Activated T-helper 2 cell treated with anti-CD3 and anti-CD28 coated beads, Interferon-gamma antibody, Interleukin-2, Interleukin-4, amounts not matched to agents 10 μg/mL and 5 μg/mL and 100 μg/mL, durations not matched to agents 14 hours and 24 hours and 36 hours (primary cell): ENCODE measurements around the gene SHC1. TPM values are rescaled to one million over a fixed set of nuclear protein-coding genes. Genes with fewer than 3 reads are reported as not detected.
A peak's percentile ranks its signal among the peaks of the same experiment; 100 is the strongest.

Source experiments
- DNase-seq: peaks from one replicate; pipeline ENCODE4 v3.0.0; 2021; ENCODE audit warnings: low spot score
- H3K27ac Mint-ChIP-seq: one replicate; pipeline ENCODE4 v1.8.0; 2021; ENCODE audit warnings: mixed read lengths
- H3K27me3 Mint-ChIP-seq: one replicate; pipeline ENCODE4 v1.8.0; 2021; ENCODE audit warnings: low read depth, mixed read lengths
- H3K36me3 Mint-ChIP-seq: one replicate; pipeline ENCODE4 v1.8.0; 2021; ENCODE audit warnings: low read depth, mixed read lengths
- H3K4me1 Mint-ChIP-seq: one replicate; pipeline ENCODE4 v1.8.0; 2021; ENCODE audit warnings: low read depth, mixed read lengths
- H3K4me3 Mint-ChIP-seq: one replicate; pipeline ENCODE4 v1.8.0; 2021; ENCODE audit warnings: low read depth, mild to moderate bottlenecking, moderate library complexity, mixed read lengths
- H3K9me3 Mint-ChIP-seq: one replicate; pipeline ENCODE4 v1.8.0; 2021; ENCODE audit warnings: mixed read lengths
- intact Hi-C: fragments of 100-400 bp; cut with micrococcal nuclease; formaldehyde crosslinking; loops from one replicate; pipeline ENCODE4 v1.15.1; 2023
- total RNA-seq: library from RNA; stranded (reverse); gene quantifications from 2 replicates; pipeline ENCODE4 v1.2.3, GENCODE V29; 2022

SHC1 gene
- 55.4 and 56.1 TPM in 2 replicates for total RNA-seq

- H3K27ac Mint-ChIP-seq = peak within 1 kb of the TSS; percentile 85
- DNase-seq = peak; percentile 39
- H3K36me3 Mint-ChIP-seq = peaks cover 43% of the 10 kb centered on the region
- no peaks in the 10 kb centered on the region for H3K27me3 Mint-ChIP-seq
- intact Hi-C loops = no loop called here
- no peaks in the 10 kb centered on the region for H3K9me3 Mint-ChIP-seq
- peaks cover 29% of the 10 kb centered on the region for H3K4me1 Mint-ChIP-seq
- peak within 1 kb of the TSS; percentile 64 for H3K4me3 Mint-ChIP-seq
Observed at GRCh38 chr1:154970631-154971340, at the start of gene SHC1. SHC1 (minus strand) TSS chr1:154970747; CDS start chr1:154970526, 221 bp downstream.

DNA sequence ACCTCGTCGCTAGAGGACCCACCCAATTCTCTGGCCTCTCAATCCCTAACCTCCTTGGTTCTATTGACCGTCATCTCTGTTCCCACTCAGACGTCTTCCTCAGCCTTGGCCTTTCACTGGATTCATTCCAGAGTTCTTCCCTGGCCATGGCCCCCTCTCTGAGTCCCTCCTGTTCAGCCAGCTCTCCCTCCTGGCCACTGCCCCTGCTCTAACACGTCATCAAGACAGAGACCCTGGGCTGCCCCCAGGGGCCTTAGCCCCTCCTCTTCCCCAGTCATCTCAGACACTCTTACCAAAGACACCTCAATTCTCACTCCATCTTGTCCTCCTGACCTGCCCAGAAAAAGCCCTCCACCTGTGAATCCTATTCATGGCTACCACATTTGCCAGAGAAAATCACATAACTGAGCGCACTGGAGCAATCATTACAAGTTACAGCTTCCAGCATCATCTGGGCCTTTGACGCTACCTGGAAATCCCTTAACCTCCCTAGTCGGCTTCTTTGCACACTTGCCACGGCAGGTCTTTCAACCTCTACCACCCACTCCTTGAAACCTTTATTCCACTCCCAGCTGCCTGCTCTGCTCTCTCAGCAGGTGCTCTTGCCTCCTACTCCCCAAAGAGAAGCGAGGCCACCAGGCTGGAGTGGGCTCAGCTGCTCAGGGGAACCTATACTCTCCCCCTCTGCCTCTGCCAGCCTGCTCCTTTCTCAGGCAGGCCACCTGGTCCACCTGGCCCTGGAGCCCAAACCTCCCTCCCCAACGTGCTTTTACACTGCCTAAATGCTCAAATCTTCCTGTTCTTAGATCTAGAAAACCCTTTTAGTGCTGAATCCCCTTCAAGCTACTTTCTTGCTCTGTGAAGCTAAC lies 49.1 kb upstream of the SHC1 start:
- H3K9me3 Mint-ChIP-seq = no peaks in the 10 kb centered on the region
- DNase-seq = no peak
- H3K4me3 Mint-ChIP-seq = no peak overlapping the region
- peak overlapping the region; percentile 36 for H3K27ac Mint-ChIP-seq
- intact Hi-C loops = no loop called here
- H3K27me3 Mint-ChIP-seq = no peaks in the 10 kb centered on the region
- H3K4me1 Mint-ChIP-seq = peaks cover 32% of the 10 kb centered on the region
- peaks cover 49% of the 10 kb centered on the region for H3K36me3 Mint-ChIP-seq

DNA sequence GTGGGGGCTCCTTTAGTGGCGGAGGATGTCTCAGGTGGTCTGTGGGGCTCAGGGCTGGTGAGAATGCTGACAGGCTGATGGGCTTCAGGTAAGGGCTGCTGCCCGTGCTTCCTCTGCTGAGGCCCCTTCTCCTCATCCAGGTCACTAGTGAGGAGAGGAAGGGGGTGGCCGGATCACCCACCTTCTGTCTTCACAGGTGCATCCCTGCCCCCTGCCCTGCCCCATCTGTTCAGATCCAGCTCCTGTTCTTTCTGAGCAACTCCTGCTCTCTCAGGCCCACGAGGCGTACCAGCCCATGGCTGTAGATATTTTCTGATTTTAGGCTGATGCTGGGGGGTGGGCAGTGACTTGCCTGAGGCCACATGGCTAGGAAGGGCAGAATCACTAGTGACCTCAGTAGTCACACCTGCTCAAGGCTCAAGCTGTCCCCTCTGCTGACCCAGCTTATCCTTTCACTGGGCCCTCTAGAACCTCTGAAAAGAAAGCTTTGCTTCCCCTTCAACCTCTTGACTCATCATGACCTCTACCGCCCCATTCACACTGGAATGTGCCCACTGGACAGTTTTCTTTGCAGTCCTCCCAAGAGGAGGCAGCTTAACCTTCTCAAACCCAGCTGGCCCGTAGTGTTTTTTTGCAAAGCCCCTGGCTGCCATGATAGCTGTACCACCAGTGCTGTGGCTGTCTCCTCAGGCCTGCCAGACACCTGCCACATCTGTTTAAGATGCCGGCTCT lies 48.2 kb upstream of the SHC1 start:
- peaks cover 37% of the 10 kb centered on the region for H3K4me1 Mint-ChIP-seq
- H3K27ac Mint-ChIP-seq = no peak overlapping the region
- no peaks in the 10 kb centered on the region for H3K9me3 Mint-ChIP-seq
- no peaks in the 10 kb centered on the region for H3K27me3 Mint-ChIP-seq
- DNase-seq = no peak
- intact Hi-C loops = no loop called here
- H3K4me3 Mint-ChIP-seq = no peak overlapping the region
- peaks cover 57% of the 10 kb centered on the region for H3K36me3 Mint-ChIP-seq

DNA sequence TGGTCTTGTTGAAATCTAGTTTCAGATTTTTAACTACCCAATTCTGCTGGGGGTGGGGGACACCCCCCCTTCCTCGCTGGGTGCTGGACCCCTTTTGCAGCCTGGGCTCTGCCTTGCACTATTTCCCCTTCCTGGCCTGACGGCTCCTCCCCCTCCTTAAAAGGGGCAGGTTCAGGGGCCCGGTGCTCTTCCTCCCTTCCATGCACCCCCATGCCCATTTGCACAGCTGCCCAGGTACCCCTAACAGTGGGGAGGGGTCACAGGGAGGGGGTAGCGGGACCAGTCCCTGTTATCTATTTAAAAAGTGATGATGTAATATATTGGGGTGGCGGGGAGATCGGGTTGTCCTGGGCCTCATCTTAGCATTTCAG lies 47.4 kb upstream of the SHC1 start:
- Mint-ChIP-seq H3K27ac (peak overlapping the region; percentile 46), H3K9me3 (no peaks in the 10 kb centered on the region), H3K4me3 (no peak overlapping the region), H3K27me3 (no peaks in the 10 kb centered on the region), H3K36me3 (peaks cover 65% of the 10 kb centered on the region), H3K4me1 (peaks cover 44% of the 10 kb centered on the region)
- no peak for DNase-seq
- intact Hi-C loops = loop anchor here (1.0 to 2.0 kb wide), 6 partner anchors 10 to 67 kb away; partner anchors contain the start of genes CKS1B and FLAD1

DNA sequence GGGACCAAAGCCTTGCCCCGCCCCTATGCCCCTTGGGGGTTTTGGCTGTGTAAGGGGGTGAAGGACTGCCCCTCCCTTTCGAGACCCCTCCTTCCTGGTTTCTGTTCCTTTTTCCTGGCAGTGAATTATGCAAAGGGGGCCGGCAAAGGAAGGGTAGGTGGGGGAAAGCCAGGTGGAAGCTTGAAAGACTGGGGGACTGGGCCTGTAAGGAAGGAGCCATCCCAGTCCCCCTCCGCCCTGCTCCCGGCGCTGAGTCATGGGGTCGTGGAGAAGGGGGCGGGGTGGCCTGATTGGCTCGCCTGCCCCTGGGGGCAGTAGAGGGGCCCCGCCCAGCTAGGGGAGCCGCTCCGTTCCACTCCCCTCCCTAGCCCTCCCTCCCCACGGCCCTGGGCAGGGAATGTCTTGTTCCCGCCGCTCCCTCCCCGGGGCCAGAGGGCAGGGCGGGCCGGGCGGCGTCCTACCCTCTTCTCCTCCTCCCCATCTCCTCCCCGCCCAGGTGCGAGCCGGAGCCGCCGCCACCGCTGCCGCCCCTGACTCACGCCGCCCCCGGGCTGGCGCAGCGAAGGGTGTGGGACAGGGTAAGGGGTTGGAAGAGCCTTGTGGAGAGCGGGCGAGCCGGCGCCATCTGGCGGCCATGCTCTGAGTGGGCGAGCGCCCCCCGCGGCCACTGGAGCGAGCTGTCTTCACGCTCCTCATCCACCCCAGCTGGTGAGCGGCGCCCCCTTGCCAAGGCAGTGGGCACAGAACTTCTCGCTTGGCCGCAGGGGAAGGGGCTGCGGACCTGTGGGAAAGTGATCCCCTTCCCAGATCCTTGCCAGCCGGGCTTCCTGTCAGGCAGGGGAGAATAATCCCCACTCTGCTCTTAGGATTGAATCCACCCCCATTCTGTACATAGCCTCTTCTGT lies 46.7 kb upstream of the SHC1 start:
- Mint-ChIP-seq H3K4me1 (peaks cover 51% of the 10 kb centered on the region), H3K27ac (peak overlapping the region; percentile 22), H3K9me3 (no peaks in the 10 kb centered on the region), H3K27me3 (no peaks in the 10 kb centered on the region), H3K36me3 (peaks cover 72% of the 10 kb centered on the region), H3K4me3 (no peak overlapping the region)
- peak; percentile 82 for DNase-seq
- intact Hi-C loops = loop anchor here (1.0 to 2.0 kb wide), 6 partner anchors 9 to 68 kb away; partner anchors contain the start of genes CKS1B and FLAD1

DNA sequence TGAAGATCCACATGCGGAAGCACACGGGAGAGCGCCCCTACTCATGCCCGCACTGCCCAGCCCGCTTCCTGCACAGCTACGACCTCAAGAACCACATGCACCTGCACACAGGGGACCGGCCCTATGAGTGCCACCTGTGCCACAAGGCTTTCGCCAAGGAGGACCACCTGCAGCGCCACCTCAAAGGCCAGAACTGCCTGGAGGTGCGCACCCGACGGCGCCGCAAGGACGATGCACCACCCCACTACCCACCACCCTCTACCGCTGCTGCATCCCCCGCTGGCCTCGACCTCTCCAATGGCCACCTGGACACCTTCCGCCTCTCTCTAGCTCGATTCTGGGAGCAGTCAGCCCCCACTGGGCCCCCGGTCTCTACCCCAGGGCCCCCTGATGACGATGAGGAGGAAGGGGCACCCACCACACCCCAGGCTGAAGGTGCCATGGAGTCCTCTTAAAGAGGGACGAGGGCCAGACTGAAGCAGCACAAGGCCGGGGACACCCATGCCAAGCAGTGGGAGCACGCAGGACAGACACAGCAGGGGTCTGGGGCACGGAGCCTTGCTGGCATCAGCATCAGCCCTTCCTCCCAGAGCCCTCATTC lies 45.8 kb upstream of the SHC1 start:
- DNase-seq = no peak
- H3K9me3 Mint-ChIP-seq = no peaks in the 10 kb centered on the region
- peak overlapping the region; percentile 51 for H3K4me3 Mint-ChIP-seq
- H3K27ac Mint-ChIP-seq = peak overlapping the region; percentile 51
- no peaks in the 10 kb centered on the region for H3K27me3 Mint-ChIP-seq
- H3K4me1 Mint-ChIP-seq = peaks cover 54% of the 10 kb centered on the region
- intact Hi-C loops = loop anchor here (2.0 kb wide), 2 partner anchors 36 to 68 kb away; no protein-coding TSS in a partner anchor
- H3K36me3 Mint-ChIP-seq = peaks cover 77% of the 10 kb centered on the region

DNA sequence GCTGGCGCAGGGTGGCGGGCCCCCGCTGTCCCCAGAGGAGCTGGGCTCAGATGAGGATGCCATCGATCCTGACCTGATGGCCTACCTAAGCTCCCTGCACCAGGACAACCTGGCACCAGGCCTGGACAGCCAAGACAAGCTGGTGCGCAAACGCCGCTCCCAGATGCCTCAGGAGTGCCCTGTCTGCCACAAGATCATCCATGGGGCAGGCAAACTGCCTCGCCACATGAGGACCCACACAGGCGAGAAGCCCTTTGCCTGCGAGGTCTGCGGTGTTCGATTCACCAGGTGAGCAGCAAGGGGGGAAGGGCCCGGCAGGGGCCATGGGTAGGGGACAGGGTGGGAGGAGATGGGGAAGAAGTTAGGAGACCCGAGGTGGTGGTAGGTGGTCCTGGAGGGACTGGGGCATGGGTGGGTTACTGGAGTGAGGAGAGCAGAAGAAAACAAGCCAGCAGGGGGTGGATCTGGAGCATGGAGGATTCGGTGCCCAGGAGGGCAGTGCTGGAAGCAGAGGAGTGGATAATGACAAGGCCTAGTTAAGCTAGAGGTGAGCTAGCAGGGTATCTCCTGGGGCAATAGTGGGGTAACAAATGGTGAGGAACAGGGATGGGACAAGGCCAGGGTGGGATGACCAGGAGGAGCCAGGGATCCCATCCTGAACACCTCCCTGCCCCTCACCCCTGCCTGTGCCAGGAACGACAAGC lies 45.1 kb upstream of the SHC1 start:
- no peaks in the 10 kb centered on the region for H3K9me3 Mint-ChIP-seq
- intact Hi-C loops = loop anchor here (2.0 kb wide), 2 partner anchors 37 to 69 kb away; no protein-coding TSS in a partner anchor
- H3K4me1 Mint-ChIP-seq = peaks cover 56% of the 10 kb centered on the region
- DNase-seq = no peak
- H3K27ac Mint-ChIP-seq = peak overlapping the region; percentile 42
- H3K36me3 Mint-ChIP-seq = peaks cover 83% of the 10 kb centered on the region
- peak overlapping the region; percentile 41 for H3K4me3 Mint-ChIP-seq
- H3K27me3 Mint-ChIP-seq = no peaks in the 10 kb centered on the region

DNA sequence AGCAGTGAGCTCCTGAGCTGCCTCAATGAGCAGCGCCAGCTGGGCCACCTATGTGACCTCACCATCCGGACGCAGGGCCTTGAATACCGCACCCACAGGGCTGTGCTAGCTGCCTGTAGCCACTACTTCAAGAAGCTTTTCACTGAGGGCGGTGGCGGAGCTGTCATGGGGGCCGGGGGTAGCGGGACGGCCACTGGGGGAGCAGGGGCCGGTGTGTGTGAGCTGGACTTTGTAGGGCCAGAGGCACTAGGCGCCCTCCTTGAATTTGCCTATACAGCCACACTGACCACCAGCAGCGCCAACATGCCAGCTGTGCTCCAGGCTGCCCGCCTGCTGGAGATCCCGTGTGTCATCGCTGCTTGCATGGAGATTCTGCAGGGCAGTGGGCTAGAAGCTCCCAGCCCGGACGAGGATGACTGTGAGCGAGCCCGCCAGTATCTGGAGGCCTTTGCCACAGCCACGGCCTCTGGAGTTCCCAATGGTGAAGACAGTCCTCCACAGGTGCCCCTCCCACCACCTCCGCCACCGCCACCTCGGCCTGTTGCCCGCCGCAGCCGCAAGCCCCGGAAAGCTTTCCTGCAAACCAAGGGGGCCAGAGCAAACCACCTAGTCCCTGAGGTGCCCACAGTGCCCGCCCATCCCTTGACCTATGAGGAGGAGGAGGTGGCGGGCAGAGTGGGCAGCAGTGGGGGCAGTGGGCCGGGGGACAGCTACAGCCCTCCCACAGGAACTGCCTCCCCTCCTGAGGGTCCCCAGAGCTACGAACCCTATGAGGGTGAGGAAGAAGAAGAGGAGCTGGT lies 44.4 kb upstream of the SHC1 start:
- peaks cover 54% of the 10 kb centered on the region for H3K4me1 Mint-ChIP-seq
- H3K9me3 Mint-ChIP-seq = no peaks in the 10 kb centered on the region
- H3K27me3 Mint-ChIP-seq = no peaks in the 10 kb centered on the region
- H3K4me3 Mint-ChIP-seq = no peak overlapping the region
- DNase-seq = no peak
- H3K27ac Mint-ChIP-seq = no peak overlapping the region
- intact Hi-C loops = no loop called here
- peaks cover 86% of the 10 kb centered on the region for H3K36me3 Mint-ChIP-seq

DNA sequence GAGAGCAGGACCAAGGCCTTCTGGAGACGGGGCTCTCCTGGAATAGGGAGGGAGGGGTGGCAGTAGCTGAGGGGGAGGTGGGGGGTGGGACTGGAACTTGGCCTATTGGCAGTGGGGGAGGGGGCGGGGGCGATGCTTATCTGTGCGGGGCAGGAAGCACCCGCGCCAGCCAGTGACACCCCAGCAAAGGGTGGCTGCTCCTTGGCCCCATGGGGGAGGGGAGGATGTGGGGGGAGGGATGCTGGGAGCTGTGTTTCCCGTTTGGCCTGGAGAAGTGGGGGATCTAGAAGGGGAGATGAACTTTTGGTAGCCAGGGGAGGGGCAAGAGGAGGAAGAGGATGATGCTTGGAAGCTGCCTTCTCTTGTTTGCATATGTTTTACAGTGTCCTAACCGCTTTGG lies 43.1 kb upstream of the SHC1 start:
- peaks cover 47% of the 10 kb centered on the region for H3K4me1 Mint-ChIP-seq
- H3K27ac Mint-ChIP-seq = peak overlapping the region; percentile 86
- no peak for DNase-seq
- no peaks in the 10 kb centered on the region for H3K27me3 Mint-ChIP-seq
- peak overlapping the region; percentile 96 for H3K4me3 Mint-ChIP-seq
- no peaks in the 10 kb centered on the region for H3K9me3 Mint-ChIP-seq
- H3K36me3 Mint-ChIP-seq = peaks cover 86% of the 10 kb centered on the region
- intact Hi-C loops = no loop called here

- peak overlapping the region; percentile 96 for H3K4me3 Mint-ChIP-seq
Observed at GRCh38 chr1:155012776-155013602, 42.4 kb upstream of the SHC1 start.

More at GRCh38 chr1:155012776-155013602, 42.4 kb upstream of the SHC1 start:
- H3K27me3 Mint-ChIP-seq = no peaks in the 10 kb centered on the region
- no peak for DNase-seq
- intact Hi-C loops = no loop called here
- peak overlapping the region; percentile 86 for H3K27ac Mint-ChIP-seq
- H3K36me3 Mint-ChIP-seq = peaks cover 82% of the 10 kb centered on the region
- no peaks in the 10 kb centered on the region for H3K9me3 Mint-ChIP-seq
- peaks cover 50% of the 10 kb centered on the region for H3K4me1 Mint-ChIP-seq
